ENCODE results near the gene MIPEP.

GRCh38 chr13:23817136-23817535, 72.1 kb downstream of the MIPEP start:
- TF ChIP-seq, protein P1, sequence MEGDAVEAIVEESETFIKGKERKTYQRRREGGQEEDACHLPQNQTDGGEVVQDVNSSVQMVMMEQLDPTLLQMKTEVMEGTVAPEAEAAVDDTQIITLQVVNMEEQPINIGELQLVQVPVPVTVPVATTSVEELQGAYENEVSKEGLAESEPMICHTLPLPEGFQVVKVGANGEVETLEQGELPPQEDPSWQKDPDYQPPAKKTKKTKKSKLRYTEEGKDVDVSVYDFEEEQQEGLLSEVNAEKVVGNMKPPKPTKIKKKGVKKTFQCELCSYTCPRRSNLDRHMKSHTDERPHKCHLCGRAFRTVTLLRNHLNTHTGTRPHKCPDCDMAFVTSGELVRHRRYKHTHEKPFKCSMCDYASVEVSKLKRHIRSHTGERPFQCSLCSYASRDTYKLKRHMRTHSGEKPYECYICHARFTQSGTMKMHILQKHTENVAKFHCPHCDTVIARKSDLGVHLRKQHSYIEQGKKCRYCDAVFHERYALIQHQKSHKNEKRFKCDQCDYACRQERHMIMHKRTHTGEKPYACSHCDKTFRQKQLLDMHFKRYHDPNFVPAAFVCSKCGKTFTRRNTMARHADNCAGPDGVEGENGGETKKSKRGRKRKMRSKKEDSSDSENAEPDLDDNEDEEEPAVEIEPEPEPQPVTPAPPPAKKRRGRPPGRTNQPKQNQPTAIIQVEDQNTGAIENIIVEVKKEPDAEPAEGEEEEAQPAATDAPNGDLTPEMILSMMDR (IDR thresholded peaks at IDR 0.05; ENCODE audit: low read depth, low read length): no peak
- no peak for TF ChIP-seq EZH2phosphoT487 (IDR thresholded peaks at IDR 0.05; ENCODE audit: low read depth)
